Psoas muscle (tissue), 8 donors: ENCODE measurements around the gene EPS8L3. TPM values are rescaled to one million over a fixed set of nuclear protein-coding genes. Genes with fewer than 3 reads are reported as not detected.

ENCODE experiments used
- ATAC-seq, 4 donors: fragments of 200-7000 bp; cut with Tn5 transposase; one replicate each; pipeline ENCODE4 v1.9.1; 2020; ENCODE audit warnings: moderate library complexity in 3 of 4, mild to moderate bottlenecking in 2 of 4
- DNase-seq, 2 donors: peaks; one replicate each; pipeline ENCODE4 v3.0.0-alpha.2; 2020
- H3K27ac ChIP-seq: fragments of 200-600 bp; one replicate; pipeline ENCODE4 v1.8.0; 2022
- H3K27me3 ChIP-seq, 3 donors: fragments of 200-600 bp in 1 of 3; one replicate each; pipeline versions ENCODE4 v1.6.1 to v1.8.0; 2013 to 2022; ENCODE audit warnings: low read length in 2 of 3, mild to moderate bottlenecking in 2 of 3, moderate library complexity in 1 of 3; ENCODE audit not compliant: insufficient read depth in 3 of 3
- H3K36me3 ChIP-seq, 2 donors: fragments of 200-600 bp in 1 of 2; one replicate each; pipeline versions ENCODE4 v1.6.1 to v1.8.0; 2013 to 2022; ENCODE audit warnings: low read depth in 1 of 2, mild to moderate bottlenecking in 1 of 2, moderate library complexity in 1 of 2; ENCODE audit not compliant: insufficient read depth in 1 of 2
- H3K4me1 ChIP-seq: fragments of 200-600 bp; one replicate; pipeline ENCODE4 v1.8.0; 2022
- H3K4me3 ChIP-seq: fragments of 200-600 bp; one replicate; pipeline ENCODE4 v1.8.0; 2022; ENCODE audit warnings: mild to moderate bottlenecking
- H3K9me3 ChIP-seq: fragments of 200-600 bp; one replicate; pipeline ENCODE4 v1.8.0; 2022
- CTCF ChIP-seq: fragments of 200-600 bp; IDR thresholded peaks from one replicate; pipeline ENCODE4 v1.8.0; 2022; ENCODE audit warnings: antibody characterized with exemption
- WGBS, 3 donors: extraction: QIAGEN DNeasy Blood & Tissue Kit; methylation state at CpG; one replicate each; pipeline versions ENCODE4 v1.1.6 to v1.1.7; 2013; 5-methylcytosine and 5-hydroxymethylcytosine counted together
- intact Hi-C, 2 donors: fragments of 100-400 bp; cut with DNase I; formaldehyde crosslinking; loops; one replicate each; pipeline versions ENCODE4 v1.11.0 to v1.14.2; 2022
- polyA plus RNA-seq, 3 donors: library from polyadenylated mRNA; stranded (reverse); fragments of 200-250 nt; gene quantifications; one replicate each; pipeline ENCODE4 v1.2.3, GENCODE V29; 2013
- total RNA-seq, 4 donors: library from RNA; stranded (reverse); fragmentation: NEBNext Ultra II Directional in 2 of 4; extraction: Animal tissue kit (Norgen Biotek cat#: 25700) in 2 of 4; gene quantifications; one replicate each; pipeline versions ENCODE4 v1.2.1 to v1.2.4, GENCODE V29; 2021 to 2023
- donor health status: healthy with polysubstance abuse.
- donor health status: DM: no; HTN: no; CAD: no; lungs with moderate emphysema.
- donor health status: Bipolar disorder and iron deficiency.
- donor health status: healthy.
- donor health status: DM: yes; HTN: yes; CAD: no.
- donor health status: DM: no; HTN: no; CAD: no.
- donor health status: DM: no; HTN: no; CAD: no.
- donor health status: DM: yes; HTN: yes; CAD: no.

EPS8L3 gene
- total and polyA plus RNA-seq, 7 donors, result 0.03 to 0.64 (median 0.57) TPM; not detected in 4

GRCh38 chr1:109770331-109771095 lies 6.8 kb upstream of the EPS8L3 start:
- H3K27ac ChIP-seq, result no peak overlapping the region
- intact Hi-C loops, result loop anchor here in 1 of 2 donors (5.0 kb wide), 1 partner anchor 48 kb away; no protein-coding TSS in a partner anchor
- H3K27me3 ChIP-seq, result no peaks in the 10 kb centered on the region
- no peaks in the 10 kb centered on the region for H3K9me3 ChIP-seq
- WGBS, 3 donors, result 55 to 66% (median 62%) methylated on average over 11 of the region's 11 CpGs
- TF ChIP-seq CTCF, result no peak
- no peaks in the 10 kb centered on the region for H3K4me1 ChIP-seq
- DNase-seq (peak in 1 of 2 donors; percentile 48), ATAC-seq (no peak)
- H3K4me3 ChIP-seq, result no peak overlapping the region
- no peaks in the 10 kb centered on the region for H3K36me3 ChIP-seq

GRCh38 chr1:109769330-109770078 lies 5.8 kb upstream of the EPS8L3 start:
- H3K4me3 ChIP-seq, result no peak overlapping the region
- H3K9me3 ChIP-seq, result no peaks in the 10 kb centered on the region
- intact Hi-C loops, result loop anchor here (5.0 to 10.0 kb wide), 2 partner anchors 47 to 65 kb away; no protein-coding TSS in a partner anchor
- peak in 1 of 2 donors; percentile 28 for DNase-seq
- no peak for TF ChIP-seq CTCF
- H3K4me1 ChIP-seq, result no peaks in the 10 kb centered on the region
- no peaks in the 10 kb centered on the region for H3K27me3 ChIP-seq
- no peak for ATAC-seq
- no peak overlapping the region for H3K27ac ChIP-seq
- no peaks in the 10 kb centered on the region for H3K36me3 ChIP-seq
- WGBS, 3 donors, result 86 to 91% (median 91%) methylated on average over 11 of the region's 11 CpGs

DNA sequence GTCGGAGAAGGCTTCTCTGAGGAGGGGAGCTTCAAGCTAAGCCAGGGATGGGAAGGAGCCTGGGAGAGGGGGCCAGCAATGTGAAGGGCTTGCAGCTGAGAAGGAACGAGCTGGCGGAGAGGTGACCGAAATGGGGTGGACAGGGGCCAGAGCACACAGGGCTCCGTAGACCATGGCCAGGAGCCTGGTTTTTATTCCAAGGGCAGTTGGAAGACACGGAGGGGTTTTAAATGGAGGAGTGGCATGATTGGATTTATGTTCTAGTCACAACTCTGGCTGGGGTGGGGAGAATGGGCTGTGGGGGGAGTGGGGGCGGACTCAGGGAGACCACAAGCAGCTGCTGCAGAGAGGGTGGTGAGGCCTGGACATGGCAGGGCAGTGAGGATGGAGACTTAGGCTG lies 5.1 kb upstream of the EPS8L3 start:
- Histone ChIP-seq H3K4me1 (no peaks in the 10 kb centered on the region), H3K27ac (no peak overlapping the region), H3K9me3 (no peaks in the 10 kb centered on the region), H3K27me3 (no peaks in the 10 kb centered on the region), H3K4me3 (no peak overlapping the region), H3K36me3 (no peaks in the 10 kb centered on the region)
- DNase-seq (peak in 1 of 2 donors; percentile 25), ATAC-seq (no peak)
- WGBS, 3 donors, result 62 to 72% (median 68%) methylated on average over 7 of the region's 7 CpGs
- intact Hi-C loops, result loop anchor here in 1 of 2 donors (10.0 kb wide), 1 partner anchor 64 kb away; no protein-coding TSS in a partner anchor
- no peak for TF ChIP-seq CTCF

GRCh38 chr1:109768335-109768650 lies 4.6 kb upstream of the EPS8L3 start:
- 56 to 88% (median 87%) methylated on average over 1 to 2 of the region's 2 CpGs for WGBS, 3 donors
- ATAC-seq, result no peak

More at GRCh38 chr1:109768335-109768650, 4.6 kb upstream of the EPS8L3 start:
- Histone ChIP-seq H3K27ac (no peak overlapping the region), H3K27me3 (no peaks in the 10 kb centered on the region), H3K36me3 (no peaks in the 10 kb centered on the region), H3K9me3 (no peaks in the 10 kb centered on the region), H3K4me3 (no peak overlapping the region), H3K4me1 (no peaks in the 10 kb centered on the region)
- TF ChIP-seq CTCF, result no peak
- intact Hi-C loops, result loop anchor here in 1 of 2 donors (10.0 kb wide), 1 partner anchor 63 kb away; no protein-coding TSS in a partner anchor
- DNase-seq, result peak in 1 of 2 donors; percentile 7
